A549 (cell line): ENCODE results near the gene SLC9A3.

Experiments
- CEBPB ChIP-seq, 2 experiments: fragments of >200 bp in 1 of 2; sonication (Bioruptor Twin) in 1 of 2; formaldehyde crosslinking in 1 of 2; IDR thresholded peaks; 2 replicates each; pipeline ENCODE4 v1.6.1; 2012 to 2016
- CTCF ChIP-seq: fragments of >200 bp; sonication (Bioruptor Twin); formaldehyde crosslinking; IDR thresholded peaks from 3 replicates; pipeline ENCODE4 v1.5.1; 2016
- EP300 ChIP-seq, 2 experiments: fragments of >200 bp; sonication (Bioruptor Twin); formaldehyde crosslinking; IDR thresholded peaks; 2 replicates in 1 of 2; 3 replicates in 1 of 2; pipeline ENCODE4 v1.6.1; 2016 to 2017
- GATA3 ChIP-seq: IDR thresholded peaks from 2 replicates; pipeline ENCODE4 v1.6.1; 2012; ENCODE audit warnings: borderline replicate concordance
- MAX ChIP-seq: IDR thresholded peaks from 2 replicates; pipeline ENCODE4 v1.6.1; 2012
- PHF8 ChIP-seq: fragments of 200-600 bp; sonication (generic); IDR thresholded peaks from 2 replicates; pipeline ENCODE4 v1.6.1; 2016; ENCODE audit warnings: low read depth, mild to moderate bottlenecking, antibody characterized with exemption, moderate library complexity, borderline replicate concordance

GRCh38 chr5:522116-522515, 2.1 kb downstream of the SLC9A3 start:
- TF ChIP-seq EP300 (IDR thresholded peaks at IDR 0.05) = no peak
- TF ChIP-seq CTCF = no peak
- TF ChIP-seq PHF8 = no peak
- TF ChIP-seq MAX = no peak
- TF ChIP-seq CEBPB (IDR thresholded peaks at IDR 0.05) = no peak
- TF ChIP-seq GATA3 = no peak
